RPMI8226 (cell line): ENCODE data around the gene ABRAXAS1.

Experiments used
- DNase-seq: peaks from one replicate; pipeline ENCODE4 v3.0.0-alpha.2; 2015

The ABRAXAS1 gene

DNA sequence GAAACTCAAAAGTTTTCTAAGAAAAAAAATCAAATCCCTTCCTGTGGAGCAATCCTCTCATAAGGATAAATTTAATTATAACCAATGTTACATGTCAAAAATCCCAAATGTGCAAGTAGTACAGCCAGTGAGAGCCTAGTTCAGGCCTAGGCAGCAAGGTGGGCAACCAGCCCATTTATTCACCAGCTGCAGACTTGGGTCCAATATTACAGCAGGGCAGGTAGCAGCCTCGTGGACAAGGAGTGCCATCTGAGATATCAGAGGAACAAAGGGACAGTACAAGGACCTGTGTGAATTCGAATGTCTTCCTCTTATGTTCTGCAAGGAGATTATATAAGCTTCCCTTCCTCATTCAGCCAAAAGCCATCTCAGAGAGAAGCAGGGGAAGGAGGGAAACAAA lies 35.9 kb downstream of the ABRAXAS1 start:
- no peak for DNase-seq

DNA sequence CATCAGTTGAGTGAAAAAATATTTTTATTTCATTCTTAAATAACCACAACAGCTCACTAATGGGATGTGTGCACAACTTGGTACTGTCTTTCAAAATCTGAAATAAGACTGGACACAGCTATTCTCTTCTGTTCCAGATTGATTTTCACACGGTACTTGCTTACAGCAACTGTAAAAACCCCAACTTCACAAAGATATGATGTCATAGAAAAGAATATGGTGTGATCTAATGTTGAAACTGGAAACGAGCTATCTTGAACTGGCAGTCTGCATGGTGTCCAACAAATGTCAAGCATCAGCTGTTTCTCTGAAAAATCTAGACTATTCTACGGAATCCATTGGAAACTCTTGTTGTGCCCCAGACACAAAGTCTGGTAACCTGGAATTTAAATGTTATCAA lies 44.0 kb downstream of the ABRAXAS1 start:
- no peak for DNase-seq

DNA sequence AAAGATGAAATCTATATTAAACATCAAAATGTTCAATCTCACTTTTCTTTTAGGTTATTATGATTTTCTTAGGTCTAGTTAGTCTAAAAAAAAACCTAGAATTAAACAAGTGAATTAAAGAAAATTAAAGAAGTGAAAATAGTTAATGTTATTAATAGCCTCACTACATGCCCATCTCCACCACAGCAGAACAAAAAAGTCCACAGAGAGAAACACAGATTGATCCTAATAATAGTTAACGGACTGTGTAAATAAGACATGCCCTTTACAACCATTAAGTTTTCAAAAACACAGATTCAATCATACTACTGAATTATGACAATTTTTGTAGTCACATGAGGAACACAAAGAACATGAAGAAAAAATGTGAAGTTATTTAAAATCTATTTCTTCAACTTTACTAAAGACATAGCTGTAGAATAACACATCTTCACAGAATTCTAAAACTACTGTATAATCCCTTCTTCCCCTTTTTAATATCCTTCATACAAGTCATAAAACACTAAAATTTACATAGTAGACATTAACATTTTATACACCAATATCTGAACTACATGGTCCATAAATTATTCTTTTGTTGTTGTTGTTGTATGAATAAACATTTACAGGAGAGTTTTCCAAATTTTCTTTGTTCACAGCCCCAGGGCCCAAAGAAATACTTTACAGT lies 44.6 kb downstream of the ABRAXAS1 start:
- DNase-seq, result no peak

DNA sequence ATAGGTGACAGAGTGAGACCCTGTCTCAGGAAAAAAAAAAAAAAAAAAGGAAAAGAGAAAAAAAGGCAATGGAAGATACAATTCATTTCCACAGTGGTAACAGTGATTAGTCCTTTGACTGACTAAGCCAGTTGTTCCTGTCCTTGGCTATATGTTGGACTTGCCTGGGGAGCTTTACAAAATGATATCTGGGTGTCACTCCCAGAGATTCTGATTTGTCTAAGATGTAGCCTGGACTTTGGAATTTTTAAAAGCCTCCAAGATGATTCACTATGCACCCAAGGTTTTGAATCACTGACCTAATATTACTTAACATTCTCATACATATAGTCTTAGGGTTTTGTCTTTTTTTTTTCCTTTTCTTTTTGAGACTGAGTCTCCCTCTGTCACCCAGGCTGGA lies 46.2 kb downstream of the ABRAXAS1 start:
- no peak for DNase-seq

- DNase-seq, result no peak
These were observed 48.2 kb downstream of the ABRAXAS1 start for GRCh38 chr4:83436680-83437079.

- no peak for DNase-seq
These were observed 53.7 kb downstream of the ABRAXAS1 start for GRCh38 chr4:83431200-83431599.

DNA sequence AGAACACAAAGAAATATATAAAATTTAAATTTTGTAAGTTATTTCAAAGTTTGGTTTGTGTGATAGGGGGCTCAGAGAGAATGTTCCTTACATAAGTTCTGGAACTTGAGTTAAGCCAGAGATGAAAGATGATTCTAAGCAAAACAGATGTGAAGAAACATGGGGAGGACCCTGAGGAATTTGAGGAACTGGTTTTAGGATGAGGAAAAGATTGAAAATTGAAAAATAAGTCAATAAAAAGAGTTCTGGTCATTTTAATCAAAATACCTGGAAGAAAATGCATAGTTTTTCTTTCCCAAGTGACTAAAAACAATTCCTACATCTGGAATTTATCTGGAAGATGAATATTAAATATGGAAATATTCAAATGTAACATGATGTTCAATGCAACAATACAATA lies 66.7 kb downstream of the ABRAXAS1 start:
- no peak for DNase-seq

DNA sequence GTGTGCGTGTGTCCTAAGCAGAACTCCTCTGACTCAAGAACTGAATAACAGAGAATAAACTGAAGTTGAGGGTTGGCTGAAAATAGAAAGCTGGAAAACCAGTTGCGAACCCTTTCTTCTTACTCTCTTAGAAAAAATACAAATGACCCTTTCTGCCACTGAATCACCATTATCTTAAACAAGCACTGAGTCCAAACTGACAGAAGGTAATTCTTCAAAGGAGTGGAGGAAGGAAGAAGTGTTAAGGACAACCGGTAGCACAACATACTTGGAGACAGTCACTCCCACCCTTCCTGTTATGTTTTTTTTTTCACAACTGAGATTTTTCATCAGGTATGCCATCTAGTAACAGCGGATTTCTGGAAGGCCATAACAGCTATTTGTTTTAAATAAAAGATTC lies 67.3 kb downstream of the ABRAXAS1 start:
- no peak for DNase-seq

- no peak for DNase-seq
These were observed 71.2 kb downstream of the ABRAXAS1 start for GRCh38 chr4:83413676-83414075.
